CD4-positive, alpha-beta T cell treated with Interleukin-6 for 4 hours (primary cell): Measurements from ENCODE around the gene OSBPL1A.

Experiments
- DNase-seq: peaks from one replicate; pipeline ENCODE4 v3.0.0-alpha.2; 2020; ENCODE audit warnings: mixed read lengths

Gene OSBPL1A

DNA sequence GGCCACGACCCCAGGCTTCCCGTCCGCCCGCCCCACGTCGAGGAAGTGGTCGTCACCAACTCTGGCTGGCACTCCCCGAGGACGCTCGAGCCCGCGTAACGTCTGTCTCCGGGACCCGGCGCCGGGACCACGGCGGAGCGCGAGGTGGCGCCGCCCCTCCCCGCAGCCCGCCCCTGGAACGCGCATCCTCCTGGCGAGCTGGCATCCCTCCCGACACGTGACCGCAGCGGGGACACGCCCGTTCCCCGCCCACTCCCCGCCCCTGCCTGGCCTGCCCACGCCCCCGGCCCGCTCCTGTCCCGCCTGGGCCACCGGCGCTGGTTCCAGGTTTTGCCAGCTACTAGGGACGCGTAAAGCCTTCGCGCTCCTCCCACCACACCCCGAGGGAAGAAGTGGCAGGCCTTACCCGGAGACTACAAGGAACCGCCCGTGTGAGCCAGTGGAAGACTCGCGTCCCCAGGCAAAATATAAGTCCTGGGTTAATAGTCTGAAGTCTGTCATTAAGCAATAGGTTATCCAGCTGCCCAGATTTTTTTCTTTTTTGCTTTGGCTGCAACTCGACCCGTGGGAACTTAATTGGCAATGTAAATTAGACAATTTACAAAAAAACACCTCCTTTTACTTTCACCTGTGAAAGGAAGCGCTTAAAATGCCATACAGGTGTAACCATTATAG is at the start of gene OSBPL1A:
TSS of gene OSBPL1A (minus strand) at position 131 of the 675 bp plus-strand sequence. CDS start 20,291 bp downstream, outside the sequence.
- DNase-seq = peak; percentile 86

DNA sequence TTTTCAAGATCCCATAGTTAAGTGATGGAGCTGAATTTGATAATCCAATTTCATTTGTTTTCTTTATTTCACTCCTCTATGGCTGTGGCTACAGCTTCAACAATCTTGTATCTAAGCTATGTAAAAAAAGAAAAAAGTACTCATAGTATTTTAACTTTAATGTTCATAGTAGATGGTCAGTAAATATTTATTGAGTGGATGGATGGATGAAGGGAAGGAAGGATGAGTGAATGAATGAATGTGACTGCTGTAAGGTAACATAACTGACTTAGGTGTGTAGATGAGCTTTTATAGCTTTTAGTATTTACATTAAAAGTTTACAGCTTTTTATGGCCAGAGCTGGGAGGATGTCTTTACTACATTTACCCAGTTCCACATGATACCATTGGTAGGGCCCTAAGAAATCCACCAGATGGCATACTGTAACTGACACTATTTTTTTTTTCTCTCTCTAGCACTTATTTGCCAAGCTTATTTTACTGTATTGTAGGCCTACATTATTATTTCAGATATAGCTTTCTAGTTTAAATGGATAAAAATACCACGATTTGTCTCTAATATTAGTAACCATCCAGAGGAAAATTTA is 49.4 kb upstream of the OSBPL1A start:
- no peak for DNase-seq

DNA sequence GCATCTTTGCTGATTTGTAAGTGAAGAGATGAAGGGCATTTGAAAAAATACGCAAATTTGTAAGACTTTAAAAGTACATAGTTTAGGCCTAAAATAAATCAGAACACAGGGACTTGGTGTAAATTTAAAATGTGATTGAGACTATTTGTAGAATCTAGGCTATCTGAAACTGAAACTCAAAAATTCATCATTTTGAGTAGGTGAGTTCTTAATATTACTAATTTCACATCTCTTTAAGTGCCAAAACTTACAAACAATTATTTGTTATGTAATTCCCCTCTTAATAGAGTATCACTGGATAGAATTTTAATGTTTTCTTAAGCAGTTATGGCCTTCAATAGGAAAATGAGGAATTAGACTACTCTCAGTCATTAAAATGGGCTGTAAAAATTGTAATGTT is 48.8 kb upstream of the OSBPL1A start:
- no peak for DNase-seq

DNA sequence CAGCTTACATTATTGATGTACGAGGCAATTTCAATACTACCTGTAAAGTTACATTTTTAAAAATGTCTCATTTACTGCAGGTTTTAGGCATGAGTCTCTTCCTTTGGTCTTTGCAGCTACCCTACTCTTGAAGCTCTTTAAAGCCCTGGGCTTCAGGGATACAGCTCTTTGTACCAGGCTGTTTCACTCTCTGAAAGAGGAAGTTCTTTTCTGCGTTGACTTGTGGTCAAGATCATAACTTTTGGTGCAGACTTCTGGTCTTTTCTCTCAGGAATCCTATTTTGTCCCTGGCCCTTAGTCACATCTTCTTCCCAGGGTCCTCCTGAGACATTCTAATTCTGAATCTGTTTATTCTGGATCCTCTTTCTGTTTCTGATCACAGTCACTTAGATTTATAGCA is 46.2 kb upstream of the OSBPL1A start:
- no peak for DNase-seq

DNA sequence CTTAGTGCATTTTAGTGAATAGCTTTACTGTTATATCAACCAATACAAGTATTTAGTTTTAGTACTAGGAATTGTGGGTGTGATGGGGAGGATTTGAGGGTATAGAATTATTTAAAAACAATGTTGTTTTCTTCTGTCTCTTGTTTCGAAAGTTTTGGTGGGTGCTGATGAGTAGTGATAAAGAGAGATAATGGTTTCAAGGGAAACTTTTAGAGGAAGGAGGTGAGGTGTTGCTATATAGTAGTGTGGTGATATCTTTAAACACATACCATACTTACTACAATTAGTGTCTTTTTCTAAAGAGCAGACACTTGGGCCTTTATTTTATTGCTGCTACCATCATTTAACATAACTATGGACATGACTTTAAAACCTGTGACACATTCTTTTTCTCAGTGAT is 39.3 kb upstream of the OSBPL1A start:
- DNase-seq = no peak

DNA sequence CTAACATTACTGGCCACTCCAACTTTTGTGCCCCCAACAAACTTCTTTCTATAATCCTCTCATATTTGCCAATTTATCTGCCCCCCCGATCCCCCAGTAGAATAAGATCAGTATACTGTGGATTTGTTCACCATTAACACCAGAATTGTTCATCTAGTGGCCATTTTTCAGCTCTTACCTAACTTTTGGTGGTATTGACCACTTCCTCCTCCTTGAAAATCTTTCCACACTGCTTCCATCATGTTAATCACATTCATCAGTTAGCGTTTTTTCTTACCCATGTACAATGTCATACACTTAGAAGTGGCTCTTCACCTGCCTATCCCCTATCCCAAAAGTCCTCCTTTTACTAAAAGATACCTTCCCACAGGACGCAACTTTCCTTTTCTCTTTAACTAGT is 35.0 kb upstream of the OSBPL1A start:
- no peak for DNase-seq

DNA sequence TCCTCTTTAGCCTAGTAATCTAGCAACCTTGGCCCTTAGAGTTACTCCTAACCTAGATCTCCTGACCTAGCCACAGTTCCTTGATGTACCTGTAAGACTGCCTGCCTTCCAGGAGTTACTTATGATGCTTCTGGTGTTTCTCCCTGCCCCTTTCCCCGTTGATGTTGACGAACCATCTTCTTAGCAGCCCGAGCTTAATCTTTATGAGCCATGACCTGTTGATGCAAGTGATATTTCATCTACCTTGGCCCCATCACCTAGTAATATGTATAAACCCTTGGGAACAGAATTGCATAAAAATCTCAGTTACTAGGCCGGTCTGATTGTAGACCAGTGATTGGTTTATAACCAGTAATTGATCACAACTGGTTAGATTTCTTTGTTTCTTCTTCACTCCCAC is 31.6 kb upstream of the OSBPL1A start:
- no peak for DNase-seq

DNA sequence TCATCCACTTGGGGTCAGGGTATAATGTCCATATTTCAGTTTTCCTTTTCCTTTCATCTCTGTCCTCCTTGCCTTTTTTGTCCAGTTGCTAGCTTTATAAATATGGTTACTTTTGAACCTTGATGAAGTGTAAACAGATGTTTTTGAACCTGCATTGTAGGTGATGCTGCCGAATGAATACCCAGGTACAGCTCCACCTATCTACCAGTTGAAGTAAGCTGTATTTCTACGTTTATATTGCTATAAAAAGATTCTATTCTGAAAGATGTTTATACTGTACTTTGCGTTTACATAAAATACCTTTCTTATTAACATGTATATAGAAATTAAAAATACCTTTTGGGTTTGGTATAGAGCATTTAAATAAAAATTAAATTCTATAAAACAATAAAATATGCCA is 31.1 kb upstream of the OSBPL1A start:
- no peak for DNase-seq

DNA sequence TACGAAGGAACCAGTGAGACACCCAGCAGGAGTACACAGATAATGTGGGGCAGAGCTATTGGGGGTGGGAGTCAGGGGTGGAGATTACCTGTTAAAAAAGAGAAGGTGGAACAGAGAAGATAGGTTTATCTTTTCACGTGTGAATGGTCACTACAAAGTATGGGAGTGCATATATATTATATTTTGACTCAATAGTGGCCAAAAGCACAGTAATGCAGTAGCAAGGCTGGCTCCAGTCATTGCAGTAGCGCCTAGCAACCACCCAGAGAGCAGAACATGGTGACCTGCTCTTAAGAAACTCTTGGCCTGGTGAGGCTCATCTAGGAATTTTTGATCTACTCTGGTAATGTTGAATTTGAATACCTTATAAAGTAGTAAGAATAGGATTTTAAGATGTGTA is 29.9 kb upstream of the OSBPL1A start:
- DNase-seq = no peak

DNA sequence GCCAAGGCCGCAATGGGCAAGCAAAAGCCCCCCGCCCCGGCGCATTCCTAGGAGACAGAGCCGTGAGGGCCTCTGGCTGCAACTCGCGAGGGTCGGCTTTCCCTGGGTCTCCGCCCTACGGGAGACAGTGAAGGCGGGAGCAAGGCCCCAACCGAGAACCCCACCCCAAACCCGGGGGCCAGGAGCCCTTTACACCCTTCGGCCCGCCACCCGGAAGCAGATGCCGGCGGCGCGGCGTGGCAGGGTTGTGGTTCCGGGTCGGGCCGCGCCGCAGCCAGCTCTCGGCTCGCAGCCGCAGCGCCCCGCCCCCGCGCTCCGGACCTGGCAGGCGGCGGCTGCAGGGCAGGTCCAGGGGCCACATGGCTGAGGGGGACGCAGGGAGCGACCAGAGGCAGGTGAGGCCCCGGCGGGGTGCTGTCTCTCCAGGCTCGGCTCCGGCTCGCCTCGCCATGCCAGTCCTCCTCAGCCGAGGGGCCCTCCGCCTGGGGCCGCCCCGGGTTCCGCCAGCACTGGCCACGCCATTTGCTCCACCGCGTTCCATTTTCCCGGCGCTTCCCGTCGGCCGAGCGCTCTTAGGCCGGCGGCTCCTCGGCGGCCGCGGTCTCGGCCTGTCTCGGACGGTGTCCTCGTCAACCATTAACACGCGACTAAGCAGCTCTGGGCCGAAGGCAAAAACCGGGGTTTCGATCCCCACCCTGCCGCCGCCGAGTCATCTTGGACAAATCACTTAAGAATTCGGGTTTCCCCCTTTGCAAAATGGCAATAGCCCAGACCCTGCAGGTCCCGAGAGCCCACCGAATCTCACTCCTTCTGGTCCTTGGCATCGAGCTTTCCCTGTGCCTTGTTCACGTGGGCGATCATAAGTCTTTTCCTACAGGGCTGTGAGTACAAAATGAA is 29.0 kb upstream of the OSBPL1A start, which contains the start of gene IMPACT:
TSS of gene IMPACT (plus strand) at position 273 of the 897 bp plus-strand sequence. CDS start at position 360, 87 bp downstream.
- peak; percentile 84 for DNase-seq

DNA sequence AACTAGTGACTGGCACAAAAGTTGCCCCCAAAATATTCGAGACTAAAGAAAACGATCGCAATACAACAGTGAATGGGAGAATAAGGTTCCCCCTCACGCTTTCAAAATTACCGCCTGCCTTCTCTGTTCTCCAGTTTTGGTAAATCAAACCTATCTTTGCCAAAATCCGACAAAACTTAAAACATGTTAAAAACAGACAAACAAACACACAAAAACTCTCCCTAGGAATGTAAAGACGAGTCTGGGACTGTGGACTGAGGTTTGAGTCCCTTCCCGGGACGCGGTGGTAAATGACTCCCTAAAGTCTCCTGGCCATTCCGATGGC is 28.4 kb upstream of the OSBPL1A start:
- no peak for DNase-seq

DNA sequence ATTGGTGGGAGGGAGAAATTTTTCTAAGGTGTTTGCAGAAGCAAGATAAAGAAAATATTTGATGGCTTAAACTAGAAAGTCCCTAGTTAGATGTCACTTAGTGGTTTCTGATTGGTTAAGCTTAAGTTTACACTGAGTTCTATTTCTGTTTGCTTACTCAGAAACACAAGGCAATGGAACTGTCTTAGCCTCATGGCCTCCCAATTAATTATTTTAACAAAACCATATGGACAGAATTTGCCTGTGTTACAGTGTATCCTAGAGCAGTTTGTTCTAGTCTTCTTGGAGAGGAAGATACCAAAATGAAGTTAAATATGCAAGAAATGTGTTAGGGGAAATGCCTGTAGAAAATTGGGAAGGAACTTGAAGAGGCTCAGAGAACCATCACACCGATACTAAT is 24.2 kb upstream of the OSBPL1A start:
- DNase-seq = no peak

DNA sequence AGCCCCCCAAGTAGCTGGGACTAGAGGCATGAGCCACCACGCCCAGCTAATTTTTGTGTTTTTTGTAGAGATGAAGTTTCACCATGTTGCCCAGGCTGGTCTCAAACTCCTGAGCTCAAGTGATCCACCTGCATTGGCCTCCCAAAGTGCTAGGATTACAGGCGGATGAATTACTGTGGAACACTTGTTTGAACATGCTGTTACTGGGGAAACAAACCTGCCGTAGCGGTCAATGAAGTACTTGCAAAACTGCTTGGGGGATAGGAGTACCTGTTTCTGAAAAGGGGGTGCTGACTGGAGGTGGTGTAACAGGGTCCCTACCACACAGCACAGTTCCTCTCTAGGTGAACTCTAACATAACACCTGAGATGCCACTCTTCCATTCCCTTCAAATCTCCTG is 22.9 kb upstream of the OSBPL1A start:
- DNase-seq = no peak

DNA sequence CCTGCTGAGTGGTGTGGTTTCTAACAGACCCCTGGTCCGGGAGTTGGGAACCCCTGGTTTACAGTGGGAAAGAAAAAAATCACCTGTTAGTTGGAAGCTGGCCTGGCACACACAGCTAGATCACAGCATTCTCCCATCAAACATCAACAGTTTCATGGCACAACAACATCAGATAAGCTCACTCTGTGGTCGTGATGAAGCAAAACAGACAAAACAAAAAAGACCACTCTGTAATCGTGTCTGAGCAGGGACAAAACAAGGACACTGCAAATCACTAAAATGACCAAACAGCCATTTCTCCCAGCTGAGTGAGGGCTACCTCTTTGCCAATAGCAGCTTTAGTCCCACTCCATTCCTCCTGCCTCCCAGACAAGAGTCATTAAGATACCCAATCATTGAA is 19.9 kb upstream of the OSBPL1A start:
- DNase-seq = no peak

DNA sequence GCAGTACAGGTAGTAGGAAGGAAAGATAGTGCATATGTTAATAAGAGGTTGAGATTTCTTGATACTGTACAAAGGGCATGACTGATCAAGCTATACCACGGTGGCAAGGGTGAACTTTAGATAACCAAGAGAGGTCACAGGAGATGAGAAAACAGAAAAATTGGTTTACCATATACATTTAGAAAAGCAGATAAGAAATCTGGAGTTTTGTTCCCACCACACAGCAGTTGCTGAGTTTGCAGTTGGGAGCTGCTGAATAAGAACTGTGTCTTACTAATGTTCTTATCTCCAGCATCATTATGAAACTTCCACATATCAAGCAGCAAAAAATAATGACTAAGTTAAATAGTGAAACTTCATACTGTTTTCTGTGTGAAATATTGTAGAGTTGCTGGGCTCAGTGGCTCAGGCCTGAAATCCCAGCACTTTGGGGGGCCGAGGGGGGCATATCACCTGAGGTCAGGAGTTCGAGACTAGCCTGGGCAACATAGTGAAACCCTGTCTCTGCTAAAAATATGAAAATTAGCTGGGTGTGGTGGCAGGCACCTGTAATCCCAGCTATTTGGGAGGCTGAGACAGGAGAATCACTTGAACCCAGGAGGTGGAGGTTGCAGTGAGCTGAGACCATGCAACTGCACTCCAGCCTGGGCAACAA is 16.9 kb upstream of the OSBPL1A start:
- no peak for DNase-seq

DNA sequence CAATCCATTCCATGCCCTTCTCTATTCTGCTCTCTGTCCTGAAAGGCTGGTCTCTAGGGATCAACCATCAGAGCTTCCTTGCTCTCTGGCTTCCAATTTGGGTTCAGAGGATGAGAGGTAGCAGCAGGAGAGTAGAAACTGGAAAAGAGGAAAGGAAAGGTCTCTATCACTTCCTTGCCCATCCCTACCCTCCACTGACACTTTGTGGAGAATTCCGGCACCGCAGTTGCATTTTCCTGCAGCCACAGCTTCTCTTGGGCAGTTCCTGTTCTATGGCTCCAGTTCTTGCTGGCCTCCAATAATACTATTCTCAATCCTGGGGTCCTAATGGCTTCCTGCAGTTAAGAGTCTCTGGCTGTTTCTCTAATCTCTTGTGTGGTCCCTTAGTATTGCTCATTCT is 15.5 kb upstream of the OSBPL1A start:
- DNase-seq = no peak

DNA sequence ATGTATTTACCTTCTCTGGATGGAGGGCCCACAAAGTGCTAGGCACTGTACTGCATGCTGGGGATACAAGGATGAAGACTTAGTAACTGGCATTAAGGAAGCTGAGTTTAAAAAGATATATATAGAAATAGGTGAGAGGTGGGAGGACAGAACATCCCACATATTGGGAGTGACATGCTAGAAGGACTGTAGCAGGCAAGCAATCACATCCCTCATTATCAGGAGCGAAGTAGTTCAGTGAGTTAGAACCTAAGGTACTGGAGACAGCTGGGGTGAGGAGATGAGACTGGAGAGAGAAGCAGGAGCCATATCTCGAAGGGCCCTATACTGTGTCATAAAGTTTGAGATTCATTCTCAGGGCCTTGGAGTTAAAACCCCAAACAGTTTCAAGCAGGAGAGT is 10.9 kb upstream of the OSBPL1A start:
- DNase-seq = no peak

DNA sequence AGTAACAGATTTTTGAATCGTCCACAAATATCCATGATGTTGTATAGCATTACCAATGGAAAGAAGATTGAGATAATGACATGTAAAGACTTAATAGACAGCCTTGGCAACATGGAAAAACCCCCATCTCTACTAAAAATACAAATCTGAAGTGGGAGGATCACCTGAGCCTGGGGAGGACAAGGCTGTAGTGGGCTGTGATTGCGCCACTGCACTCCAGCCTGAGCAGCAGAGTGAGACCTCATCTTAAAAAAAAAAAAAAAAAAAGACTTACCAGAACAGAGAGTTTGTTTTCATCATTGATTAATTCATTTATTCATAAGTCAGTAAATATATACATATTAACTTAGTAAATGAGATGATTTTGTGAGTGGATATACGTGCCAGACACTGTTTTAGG is 7.0 kb upstream of the OSBPL1A start:
- DNase-seq = no peak

DNA sequence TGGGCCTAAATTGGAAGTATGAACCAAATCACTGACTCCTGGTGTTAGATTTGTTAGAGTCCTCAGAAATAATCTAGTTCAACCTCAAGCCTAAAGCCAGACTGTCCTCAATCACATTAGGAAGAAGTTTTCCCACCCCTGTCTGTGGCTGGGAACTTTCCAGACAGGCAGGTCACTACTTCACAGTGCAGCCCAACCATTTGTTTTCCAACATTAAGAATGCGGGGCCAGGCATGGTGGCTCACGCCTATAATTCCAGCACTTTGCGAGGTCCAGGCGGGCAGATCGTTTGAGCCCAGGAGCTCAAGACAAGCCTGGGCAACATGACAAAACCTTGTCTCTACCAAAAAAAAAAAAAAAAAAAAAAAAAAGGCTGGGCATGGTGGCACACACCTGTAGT is 5.5 kb upstream of the OSBPL1A start:
- no peak for DNase-seq

DNA sequence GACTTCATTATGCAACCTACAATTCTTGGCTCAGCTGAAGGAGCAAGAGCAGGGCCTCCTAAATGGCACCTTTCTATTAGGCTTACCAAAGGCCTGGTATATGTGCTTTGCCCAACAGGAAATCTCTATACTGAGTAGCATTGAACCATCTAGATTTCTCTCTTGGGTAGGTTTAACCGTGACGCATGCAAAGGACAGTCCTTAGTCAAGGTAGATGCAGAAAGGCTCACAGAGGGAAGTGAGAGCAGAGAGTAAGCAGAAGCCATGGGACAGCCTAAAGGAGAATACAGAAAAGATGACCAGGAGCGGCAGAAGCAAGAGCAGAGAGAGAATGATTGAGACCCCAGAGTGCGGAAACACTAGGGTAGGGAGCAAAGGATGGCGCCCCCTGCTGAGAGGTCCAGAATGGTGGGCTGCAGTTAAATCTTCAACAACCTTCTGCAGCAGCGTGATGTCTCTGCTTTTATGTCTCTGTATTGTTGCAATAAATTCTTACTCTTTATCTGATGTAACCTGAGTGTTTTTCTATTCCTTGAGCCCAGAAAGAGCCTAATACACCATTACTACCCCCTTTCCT is 4.7 kb upstream of the OSBPL1A start:
- peak; percentile 22 for DNase-seq

DNA sequence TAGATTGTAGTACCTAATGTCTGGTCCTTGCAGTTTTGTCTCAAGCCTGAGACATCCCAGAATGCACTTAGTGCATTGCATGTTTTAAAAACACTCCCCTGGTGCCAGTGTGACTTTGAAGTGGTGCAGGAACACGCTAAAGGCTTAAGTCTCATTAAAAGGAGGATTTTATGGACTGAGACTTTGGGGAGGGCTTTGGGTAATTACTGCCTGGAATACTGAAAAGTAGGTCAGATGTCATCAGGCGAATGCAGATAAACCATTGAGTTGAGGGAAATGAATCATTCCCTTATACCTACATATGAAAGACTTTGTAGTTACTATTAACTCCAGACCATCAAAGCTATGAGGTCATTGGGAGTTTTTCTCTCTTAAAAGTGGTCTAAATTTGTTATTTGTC is 3.0 kb upstream of the OSBPL1A start:
- DNase-seq = no peak

DNA sequence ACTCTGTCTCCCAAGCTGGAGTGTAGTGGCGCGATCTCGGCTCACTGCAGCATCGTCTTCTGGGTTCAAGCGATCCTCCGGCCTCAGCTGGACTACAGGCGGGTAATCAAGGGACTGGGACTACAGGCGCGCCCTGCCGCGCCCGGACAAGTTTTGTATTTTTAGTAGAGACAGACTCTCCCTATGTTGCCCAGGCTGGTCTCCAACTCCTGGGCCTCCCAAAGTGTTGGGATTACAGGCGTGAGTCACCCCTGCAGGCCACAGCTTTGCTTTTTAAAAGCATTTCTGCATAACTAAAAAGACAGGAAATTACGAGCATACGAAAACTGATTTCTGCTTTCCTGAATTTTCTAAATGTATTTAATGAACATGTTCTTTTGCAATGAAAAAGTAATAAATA is 916 bp upstream of the OSBPL1A start:
- DNase-seq = no peak

DNA sequence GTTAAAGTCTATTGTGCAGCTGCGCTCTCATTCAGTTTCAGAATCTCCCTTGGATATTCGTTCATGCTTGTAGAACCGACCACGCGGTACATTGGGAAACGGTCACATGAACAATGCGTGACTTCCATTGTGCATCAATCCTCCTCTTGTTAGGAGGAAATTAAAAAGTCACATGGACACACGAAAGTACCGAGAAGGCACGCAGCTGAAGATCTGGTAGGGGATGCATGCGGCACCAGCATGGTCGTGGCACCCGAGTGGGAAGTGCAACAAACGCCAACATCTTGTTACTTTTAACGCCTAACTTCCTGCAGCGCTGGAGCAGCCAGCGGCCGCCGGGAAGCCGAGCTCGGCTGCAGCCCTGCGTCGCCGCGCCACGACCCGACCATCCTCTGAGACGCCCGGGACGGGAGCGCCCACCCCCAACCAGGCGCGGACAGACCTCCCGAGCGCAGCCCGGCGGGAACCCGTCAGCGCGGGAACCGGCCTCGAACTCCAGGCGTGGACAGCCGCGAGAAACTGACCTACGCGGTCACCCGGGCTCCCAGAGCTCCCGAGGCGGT is 412 bp downstream of the OSBPL1A start:
- peak; percentile 22 for DNase-seq
